NCI-H2029 treated with DMSO at 0.1 percent for 48 hours (cell line): ENCODE results near the gene METTL16.

ENCODE experiments used
- DNase-seq: peaks from one replicate; lab custom pipeline; 2025; lab: John Stamatoyannopoulos, UW

METTL16 gene

GRCh38 chr17:2395258-2396181 is 116.2 kb downstream of the METTL16 start:
- DNase-seq: no peak

DNA sequence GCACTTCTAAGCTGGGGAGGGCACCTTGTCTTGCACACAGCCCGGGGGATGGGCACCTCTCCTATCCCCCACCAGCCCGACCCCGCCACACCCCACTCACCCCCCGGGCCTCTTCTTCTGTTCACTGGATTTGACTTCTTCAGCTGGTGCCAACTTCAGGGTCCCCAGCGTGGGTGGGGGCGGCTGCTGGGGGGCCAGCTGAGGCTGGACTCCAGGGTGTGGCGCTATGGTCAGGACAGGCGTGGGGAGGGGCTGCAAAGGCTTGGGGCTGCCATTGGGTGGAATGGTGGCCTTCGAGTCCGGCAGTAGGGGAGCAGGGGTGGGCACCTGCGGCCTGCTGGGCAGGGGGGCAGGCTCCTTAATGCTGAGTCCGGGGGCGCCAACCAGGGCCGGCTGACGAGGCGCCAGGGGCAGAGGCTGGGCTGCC is 116.9 kb downstream of the METTL16 start:
- no peak for DNase-seq

DNA sequence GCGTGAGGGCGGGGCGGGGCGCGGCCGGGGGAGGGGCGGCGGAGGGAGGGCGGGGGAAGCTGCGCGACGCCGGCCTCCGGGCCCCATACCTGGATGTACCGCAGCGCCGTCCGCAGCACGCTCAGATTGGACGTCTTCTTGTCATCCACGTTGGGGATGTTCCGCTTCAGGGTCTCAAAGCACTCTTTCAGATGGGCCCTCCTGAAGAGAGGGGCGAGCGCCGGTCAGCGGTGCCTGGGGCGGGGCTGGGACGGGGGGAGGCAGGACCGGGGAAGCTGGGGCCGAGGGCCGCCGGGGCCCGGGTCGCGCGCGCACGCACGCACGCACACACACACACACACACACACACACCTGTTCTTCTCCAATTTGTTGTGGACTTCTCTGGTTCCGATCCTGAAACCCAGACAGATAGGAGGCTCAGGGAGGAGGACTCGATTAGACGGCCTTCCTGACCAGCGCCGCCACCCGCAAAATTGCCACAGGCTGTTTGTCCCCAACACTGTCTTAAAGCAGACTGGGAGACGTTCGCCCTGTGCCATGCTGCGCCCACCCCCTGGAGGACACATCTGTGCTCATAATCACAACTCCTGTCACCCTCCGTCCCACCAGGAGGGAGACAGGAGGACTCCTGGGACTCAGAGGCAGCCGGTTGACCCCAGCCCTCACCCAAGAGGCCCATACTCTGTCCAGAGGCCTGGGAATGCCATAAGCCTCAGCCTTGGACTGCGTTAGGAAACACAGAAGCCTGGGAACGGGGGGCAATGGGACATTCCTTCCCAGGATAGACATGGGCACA is 117.5 kb downstream of the METTL16 start:
- DNase-seq: no peak

DNA sequence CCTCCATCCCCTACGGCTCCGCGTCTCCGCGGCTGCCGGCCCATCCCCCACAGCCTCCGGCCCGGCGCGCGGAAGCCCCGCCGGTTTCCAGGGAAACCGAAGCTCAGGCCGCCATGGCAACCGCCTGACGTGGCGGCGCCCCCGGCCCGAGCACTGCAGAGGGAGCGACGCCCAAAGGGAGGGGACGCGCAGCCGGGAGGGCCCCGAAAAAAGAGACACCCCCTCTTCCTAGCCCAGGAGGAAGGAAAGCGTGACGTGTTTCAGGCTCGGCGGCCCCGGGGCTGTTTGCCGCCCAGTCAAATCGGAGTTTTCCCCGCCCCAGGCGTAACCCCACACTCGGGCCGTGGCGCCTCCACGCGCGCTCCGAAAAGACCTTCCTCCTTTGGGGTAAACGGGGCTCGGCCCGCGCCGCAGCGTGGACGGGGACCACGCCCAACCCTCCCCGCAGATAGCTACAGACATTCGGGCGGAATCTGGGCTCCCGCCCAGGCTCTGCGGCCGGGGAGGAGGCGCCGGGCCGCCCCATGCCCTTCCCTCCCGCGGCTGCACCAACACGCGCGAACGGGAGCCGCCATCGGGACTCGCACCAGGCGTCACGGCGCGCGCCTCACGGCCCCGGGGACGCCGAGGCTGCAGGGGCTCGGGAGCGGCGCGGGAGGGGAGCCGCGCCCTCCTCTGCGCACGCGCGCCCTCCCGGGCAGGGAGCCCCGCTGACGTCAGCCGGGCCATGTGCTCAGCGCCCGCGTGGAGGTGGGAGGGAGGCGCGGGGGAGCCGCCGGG is 118.3 kb downstream of the METTL16 start:
- no peak for DNase-seq

DNA sequence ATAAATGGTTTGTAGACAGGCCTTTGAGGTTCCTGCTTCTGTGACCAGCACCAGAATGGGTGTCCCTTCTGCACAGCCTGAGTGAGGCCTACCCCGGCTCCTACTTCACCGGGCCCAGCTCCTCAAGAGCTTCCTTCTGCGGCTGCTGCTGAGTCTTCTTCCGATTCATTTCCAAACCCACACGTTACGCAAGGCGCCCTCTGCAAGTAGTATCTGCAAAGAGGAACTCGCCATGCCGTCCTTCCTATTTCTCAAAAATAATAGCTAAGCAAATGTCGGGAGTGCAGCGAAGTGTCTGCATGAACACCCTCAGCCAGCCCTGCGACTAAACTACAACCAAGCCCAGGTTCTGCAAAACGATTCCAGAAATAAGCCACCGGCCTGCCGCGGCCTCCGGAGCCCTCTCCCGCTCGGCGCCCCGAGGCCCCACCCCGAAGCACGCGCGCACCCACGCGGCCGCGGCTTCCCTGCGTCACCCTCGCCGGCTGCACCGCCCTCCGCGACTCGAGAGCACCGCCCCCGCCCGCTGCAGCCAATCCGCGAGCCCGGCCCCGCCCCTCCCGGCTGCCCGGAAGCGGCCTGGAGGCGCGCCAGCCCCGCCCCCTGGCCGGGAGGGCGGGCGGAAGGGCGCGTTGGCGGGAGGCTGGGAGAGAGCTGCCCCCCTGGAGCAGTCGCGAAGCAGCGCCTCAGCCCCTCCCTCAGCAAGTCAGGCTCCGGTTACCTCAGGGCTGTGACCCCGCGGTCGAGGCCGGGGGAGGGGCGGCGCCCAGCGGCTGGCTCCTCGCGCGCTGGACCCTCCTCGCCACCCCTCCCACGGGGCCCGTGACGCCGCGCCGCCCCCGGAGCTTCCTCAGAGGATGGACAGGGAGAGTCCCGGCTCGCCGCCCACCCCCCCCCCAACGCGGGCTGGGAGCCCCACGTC is 119.2 kb downstream of the METTL16 start:
- peak; percentile 34 for DNase-seq

DNA sequence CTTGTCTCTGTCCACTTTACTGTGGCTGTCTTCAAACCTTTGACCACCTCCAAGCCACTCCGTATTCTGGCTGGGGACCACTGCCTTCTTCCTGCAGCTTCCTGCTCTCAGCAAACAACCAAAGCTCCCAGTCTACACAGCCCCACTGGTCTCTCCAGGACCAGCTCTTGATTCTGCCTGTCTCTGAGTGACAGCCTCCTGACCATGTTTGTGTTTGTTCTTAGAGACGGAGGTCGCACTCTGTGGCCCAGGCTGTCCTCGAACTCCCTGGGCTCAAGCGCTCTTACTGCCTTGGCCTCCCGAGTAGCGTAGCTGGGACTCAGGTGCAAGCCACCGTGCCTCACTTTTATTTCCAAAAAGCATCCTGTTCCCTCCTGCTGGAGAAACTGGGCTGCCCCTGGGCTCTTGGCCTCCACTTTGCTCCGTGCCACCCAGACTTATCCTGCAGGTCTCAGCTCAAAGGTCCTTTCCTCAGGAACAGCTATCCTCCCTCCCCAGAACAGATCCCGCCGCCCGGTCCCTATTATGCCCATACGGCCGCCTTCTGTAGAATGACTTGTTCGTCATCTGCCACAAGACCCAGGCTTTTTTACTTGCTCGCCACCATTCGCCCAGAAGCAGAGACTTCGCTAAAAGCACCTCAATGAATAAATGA is 120.0 kb downstream of the METTL16 start:
- DNase-seq: no peak

GRCh38 chr17:2390199-2390836 is 121.4 kb downstream of the METTL16 start:
- DNase-seq: no peak

GRCh38 chr17:2388683-2389055 is 123.0 kb downstream of the METTL16 start:
- no peak for DNase-seq

DNA sequence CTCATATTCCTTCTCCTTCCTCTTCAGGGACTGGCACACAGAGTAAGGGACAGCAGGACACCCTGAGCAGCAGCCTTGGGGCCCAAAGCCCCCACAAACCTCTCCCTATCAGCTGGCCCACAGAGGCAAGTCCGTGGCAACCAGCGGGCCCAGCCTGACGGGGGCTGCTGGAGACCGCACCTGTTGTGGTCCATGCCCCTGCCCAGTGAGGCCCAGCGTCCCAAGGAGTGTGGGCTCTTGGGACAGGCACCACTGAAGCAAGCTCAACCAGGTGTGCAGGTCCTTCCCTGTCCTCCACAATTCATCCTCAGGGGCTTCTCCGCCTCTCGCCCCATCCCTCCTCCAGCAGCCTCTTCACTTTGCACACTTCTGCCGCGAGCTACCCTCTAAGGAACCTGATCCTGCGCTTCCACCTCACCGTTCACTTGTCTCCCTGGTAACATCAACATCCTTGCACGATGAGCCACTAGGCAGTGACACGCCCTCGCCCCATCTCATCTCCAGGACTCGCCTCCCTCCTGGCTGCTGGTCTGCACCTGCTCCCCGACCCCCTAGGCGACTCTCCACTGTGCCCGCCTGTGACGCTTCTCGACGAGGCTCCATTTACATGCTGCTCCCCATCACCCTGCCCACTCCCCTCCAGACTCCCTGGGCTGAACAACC is 123.5 kb downstream of the METTL16 start:
- DNase-seq: no peak

DNA sequence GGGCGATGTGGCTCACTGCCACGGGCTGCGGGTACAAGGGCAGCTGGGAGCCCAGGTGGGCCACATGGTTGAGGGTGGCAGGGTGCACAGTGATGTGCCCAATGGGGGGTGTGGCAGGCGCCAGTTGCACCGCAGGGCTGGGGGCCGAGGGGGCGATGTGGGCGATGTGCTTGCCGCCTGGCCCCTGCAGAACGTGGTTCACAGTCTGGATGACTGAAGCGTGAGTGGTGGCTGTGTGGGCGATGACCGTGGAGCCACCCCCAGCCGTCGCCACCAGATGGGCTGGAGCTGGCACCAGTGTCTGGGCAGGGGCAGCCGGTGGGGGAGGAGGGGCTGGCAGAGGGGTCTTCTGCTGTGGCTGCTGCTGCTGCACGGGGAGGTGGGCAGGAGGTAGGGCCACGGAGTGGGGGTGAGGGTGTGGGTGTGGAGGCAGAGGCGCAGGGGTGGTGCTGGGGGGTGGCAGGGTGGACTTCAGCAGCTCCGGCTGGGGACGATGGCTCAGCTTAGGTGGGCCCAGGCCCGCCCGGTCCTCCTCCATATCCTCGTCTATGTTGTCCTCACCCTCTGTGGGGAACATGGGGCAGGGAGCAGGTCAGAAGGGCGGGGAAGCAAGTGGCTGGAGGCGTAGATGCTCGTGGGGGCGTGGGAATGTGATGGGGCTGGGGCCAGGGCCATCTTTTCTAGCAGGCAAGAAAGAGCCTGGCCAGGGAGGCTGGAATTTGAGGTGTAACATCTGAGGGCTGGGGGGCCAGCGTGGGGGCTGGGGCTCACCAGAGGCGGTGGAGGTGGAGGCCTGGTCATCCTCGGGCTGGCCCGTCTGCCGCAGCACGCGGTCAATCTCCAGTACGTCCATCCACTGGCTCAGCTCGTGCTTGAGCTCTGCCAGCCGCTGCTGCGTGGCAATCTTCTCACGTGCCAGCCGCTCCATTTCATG is 124.3 kb downstream of the METTL16 start:
- DNase-seq: no peak

DNA sequence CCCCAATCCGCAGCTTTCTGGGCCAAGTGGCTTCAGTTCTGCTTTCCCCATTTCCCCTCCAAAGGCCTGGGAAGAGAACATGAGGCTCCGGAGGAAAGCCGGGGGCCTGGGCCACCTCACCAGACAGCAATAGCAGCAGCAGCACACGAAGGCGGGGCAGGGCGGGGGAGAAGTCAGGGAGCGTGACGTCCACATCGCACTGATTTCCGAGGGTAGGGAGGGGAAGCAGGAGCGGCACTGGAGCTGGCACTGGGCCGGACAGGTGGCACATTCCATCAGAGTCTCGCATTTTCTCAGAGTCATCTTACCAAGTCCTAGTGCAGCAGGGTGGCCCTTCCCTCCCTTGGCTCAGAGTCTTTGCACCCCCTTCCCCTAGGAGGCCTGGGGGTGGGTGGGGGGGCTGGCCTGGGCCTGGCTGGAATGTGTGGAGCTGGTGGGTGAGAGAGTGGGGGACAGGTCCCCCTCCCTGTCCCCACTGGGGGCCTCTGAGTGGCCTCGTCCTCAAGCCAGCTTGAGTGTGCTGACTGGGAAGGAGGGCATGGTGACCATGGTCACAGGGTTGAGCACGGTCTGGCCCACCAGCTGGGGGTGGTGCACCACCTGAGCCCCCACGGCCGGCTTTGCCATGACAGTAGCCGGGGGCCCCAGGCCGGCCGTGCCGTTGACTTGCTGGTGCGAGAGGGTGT is 125.1 kb downstream of the METTL16 start:
- no peak for DNase-seq

- no peak for DNase-seq
Measured at GRCh38 chr17:2385240-2386210, 126.2 kb downstream of the METTL16 start.

DNA sequence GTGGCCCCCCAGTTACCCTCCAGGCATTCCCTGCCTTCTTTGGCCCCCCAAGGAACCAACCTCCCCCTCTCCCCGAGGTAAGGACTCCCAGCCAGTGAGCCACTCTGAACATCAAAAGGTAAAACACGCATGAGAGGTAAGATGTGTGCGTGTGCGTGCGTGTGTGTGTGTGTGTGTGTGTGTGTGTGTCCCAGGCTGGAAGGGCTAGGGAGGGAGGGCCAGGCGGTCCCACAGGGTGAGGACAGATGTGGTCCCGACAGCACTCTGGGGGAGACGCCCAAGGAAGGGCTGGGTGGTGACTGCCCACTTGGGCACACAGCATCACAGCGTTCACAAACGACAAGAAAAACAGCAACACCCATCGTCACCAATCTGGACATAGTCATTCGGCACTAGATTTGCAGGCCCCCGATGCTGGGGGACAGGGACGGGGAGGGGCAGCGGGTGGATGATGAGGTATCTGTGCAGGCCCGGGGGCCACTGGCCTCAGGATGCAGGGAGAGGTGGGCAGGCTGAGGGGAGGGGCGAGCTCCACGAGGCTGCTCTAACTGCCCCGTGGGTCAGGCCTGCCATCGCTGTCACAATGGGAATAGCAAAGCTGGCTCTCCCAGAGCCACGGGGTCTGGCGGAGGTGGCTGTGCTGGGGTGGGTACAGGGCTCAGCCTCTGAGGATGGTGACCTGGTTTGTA is 127.1 kb downstream of the METTL16 start:
- DNase-seq: no peak

DNA sequence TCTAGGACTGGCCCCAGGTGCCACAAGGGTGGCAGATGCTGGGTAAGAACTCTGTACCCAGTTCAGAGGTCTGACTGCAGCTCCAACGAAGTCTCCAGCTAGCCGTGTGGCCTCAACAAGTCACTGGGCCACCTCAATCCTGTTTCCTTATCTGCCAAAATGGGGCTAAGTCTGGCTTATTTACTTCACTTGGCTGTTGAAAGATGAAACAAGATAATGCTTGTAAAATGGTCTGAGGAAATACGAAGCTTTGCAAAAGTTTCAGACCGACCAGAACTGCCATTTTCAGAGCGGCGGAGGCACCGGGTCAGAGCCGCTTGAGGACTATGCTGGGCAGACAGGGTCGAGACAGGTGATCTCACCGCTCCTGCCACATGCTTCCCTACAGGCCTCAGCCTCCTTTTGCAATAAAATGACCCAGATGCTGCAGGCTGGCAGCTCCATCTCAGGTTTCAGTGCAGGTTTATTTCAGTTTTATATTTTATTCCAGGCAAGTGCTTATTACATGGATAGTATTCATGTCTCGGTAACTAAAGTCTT is 128.0 kb downstream of the METTL16 start:
- DNase-seq: no peak

DNA sequence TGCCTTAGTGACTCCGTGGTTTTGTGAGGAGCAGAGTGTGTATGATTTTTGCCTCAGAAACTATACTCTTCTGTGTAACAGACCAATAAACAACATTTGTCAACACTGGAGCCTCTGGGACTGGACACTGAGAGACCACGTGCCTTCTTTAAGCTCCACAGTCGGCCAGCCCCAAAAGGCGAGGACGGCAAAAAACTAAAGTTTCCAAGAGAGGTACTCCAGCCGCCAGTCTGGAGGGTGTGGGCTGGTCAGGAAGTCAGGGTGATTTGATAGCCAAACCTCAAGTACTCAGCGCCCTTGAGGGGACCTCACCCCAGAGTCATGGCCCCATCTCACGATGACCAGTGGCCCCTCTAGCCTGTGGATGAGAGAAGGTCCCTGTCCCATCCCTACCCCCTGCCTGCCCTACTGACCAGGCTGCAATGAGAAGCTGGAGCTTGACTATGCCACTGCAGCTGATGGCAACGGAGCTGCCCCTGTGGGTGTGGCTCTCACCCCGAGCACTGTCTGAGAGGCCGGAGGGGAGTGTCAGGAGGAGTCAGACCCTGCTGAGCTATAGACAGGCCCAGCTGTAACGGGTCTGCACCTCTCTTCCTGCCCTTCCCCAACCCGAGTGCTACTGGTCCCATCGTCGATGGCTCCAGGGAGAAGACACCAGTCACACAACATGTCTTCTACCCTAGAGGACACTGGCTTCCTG is 130.6 kb downstream of the METTL16 start:
- DNase-seq: no peak
